CD4-positive, alpha-beta memory T cell (primary cell): ENCODE results near the gene PTBP3. TPM values are rescaled to one million over a fixed set of nuclear protein-coding genes. Genes with fewer than 3 reads are reported as not detected.
A peak's percentile ranks its signal among the peaks of the same experiment; 100 is the strongest.
"Not testable (repeated sequence)": the region's sequence is repeated elsewhere in the genome, so short reads cannot be mapped to it uniquely, and the experiment has no call there.

Source experiments
- CTCF ChIA-PET: fragments of 350-600 bp; sonication (Branson Sonifier 250); formaldehyde crosslinking; loops from one replicate; lab custom pipeline; 2021; ENCODE audit warnings: inconsistent platforms; ENCODE audit not compliant: partially characterized antibody; lab: Charles Lee
- POLR2A ChIA-PET: fragments of 350-600 bp; sonication (Branson Sonifier 250); formaldehyde crosslinking; loops from one replicate; lab custom pipeline; 2021; ENCODE audit not compliant: partially characterized antibody; lab: Charles Lee
- DNase-seq, 5 donors: peaks; one replicate each; pipeline versions ENCODE4 v3.0.0 to v3.0.0-alpha.2; 2020 to 2022; ENCODE audit warnings: mixed read lengths in 1 of 5
- H3K27ac ChIP-seq: one replicate; pipeline ENCODE4 v1.7.0; 2013; ENCODE audit warnings: low read depth, low read length
- H3K27me3 ChIP-seq: 2 replicates; pipeline ENCODE4 v1.7.0; 2013; ENCODE audit warnings: mild to moderate bottlenecking, low read length, moderate library complexity; ENCODE audit not compliant: insufficient read depth
- H3K36me3 ChIP-seq: 2 replicates; pipeline ENCODE4 v1.7.0; 2013; ENCODE audit warnings: mild to moderate bottlenecking, low read length, moderate library complexity; ENCODE audit not compliant: insufficient read depth
- H3K4me1 ChIP-seq: 2 replicates; pipeline ENCODE4 v1.7.0; 2013; ENCODE audit warnings: mild to moderate bottlenecking, low read length, moderate library complexity; ENCODE audit not compliant: insufficient read depth
- H3K4me3 ChIP-seq, 2 donors: one replicate each; pipeline ENCODE4 v1.7.0; 2013; ENCODE audit warnings: low read length in 2 of 2, mild to moderate bottlenecking in 1 of 2
- H3K9me3 ChIP-seq, 2 donors: one replicate each; pipeline ENCODE4 v1.7.0; 2013; ENCODE audit warnings: low read length in 2 of 2, control low read depth in 1 of 2; ENCODE audit not compliant: control insufficient read depth in 1 of 2
- H3K27ac Mint-ChIP-seq, 7 donors: one replicate each; pipeline ENCODE4 v1.8.0; 2020 to 2021; ENCODE audit warnings: mixed read lengths in 7 of 7, mild to moderate bottlenecking in 6 of 7, inconsistent platforms in 3 of 7, moderate library complexity in 3 of 7
- H3K27me3 Mint-ChIP-seq, 2 donors: one replicate each; pipeline ENCODE4 v1.8.0; 2020 to 2021; ENCODE audit warnings: mixed read lengths in 2 of 2
- H3K36me3 Mint-ChIP-seq, 2 donors: one replicate each; pipeline ENCODE4 v1.8.0; 2020 to 2021; ENCODE audit warnings: mixed read lengths in 2 of 2, inconsistent platforms in 1 of 2, mild to moderate bottlenecking in 1 of 2
- H3K4me1 Mint-ChIP-seq, 4 donors: one replicate each; pipeline ENCODE4 v1.8.0; 2020 to 2021; ENCODE audit warnings: mixed read lengths in 4 of 4, mild to moderate bottlenecking in 1 of 4
- H3K4me3 Mint-ChIP-seq, 8 donors: one replicate each; pipeline ENCODE4 v1.8.0; 2020 to 2021; ENCODE audit warnings: mixed read lengths in 8 of 8, mild to moderate bottlenecking in 7 of 8, moderate library complexity in 6 of 8, inconsistent platforms in 3 of 8
- H3K9me3 Mint-ChIP-seq, 8 donors: one replicate each; pipeline ENCODE4 v1.8.0; 2020 to 2021; ENCODE audit warnings: mixed read lengths in 8 of 8, mild to moderate bottlenecking in 5 of 8, inconsistent platforms in 3 of 8, moderate library complexity in 1 of 8
- intact Hi-C: fragments of 100-400 bp; cut with micrococcal nuclease; formaldehyde crosslinking; loops from one replicate; pipeline ENCODE4 v1.15.1; 2023
- polyA plus RNA-seq, 2 donors: library from polyadenylated mRNA; unstranded; fragments of 300-500 nt; fragmentation: Illumina TruSeq; gene quantifications; one replicate each; pipeline ENCODE4 v1.2.3, GENCODE V29; 2021
- total RNA-seq, 2 experiments: library from RNA; stranded (reverse); gene quantifications; one replicate each; pipeline ENCODE4 v1.2.3, GENCODE V29; 2021

PTBP3 gene
- total and polyA plus RNA-seq, 4 experiments from 2014 or later: 30.0 to 139 (median 88.7) TPM

DNA sequence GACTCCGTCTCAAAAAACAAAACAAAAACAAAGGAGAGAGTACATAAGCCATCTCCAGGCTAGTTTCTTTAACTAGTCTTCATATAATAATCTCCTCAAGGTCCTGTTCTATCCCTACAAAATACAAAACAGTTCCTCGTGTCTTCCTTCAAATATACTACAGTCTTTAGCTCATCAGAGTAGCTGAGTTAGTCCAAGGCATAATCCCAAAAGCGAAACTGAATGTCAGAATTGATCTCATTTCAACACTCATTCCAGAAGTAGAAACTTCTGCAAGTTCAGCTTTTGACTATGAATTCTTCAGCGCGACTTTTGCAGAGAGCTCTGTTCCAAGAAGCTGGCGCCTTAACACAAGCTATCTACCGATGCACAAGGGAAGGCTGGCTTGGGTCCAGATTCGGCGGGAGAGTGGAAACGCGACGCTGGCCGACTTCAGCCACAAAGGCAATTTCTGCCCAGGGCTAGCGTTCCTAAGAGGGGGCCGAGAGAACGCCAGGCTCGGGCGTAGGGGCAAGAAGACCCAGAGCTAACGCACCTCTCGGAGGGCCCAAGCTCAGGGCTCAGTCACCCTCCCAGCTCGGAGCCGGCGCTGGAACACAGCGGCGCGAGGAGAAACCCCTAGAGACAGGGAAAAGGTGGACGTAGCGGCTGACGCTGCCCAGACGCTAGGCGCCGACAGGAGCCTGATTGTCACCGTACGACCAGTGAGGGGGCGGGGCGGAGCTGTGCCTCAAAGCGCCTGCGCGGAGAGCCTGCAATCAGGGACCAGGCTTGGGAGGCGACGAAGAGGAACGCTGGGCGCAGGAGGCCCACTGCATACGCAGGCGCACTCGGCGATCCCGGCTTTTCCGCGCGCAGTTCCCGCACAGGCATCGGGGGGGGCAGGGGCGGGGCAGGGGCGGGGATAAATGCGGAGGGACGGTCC is 46.0 kb upstream of the PTBP3 start:
- intact Hi-C loops: loop anchor here (1.0 to 10.0 kb wide), 10 partner anchors 31 to 897 kb away; partner anchors contain the start of genes DNAJC25, ECPAS, FKBP15 and INIP
- H3K4me1 Mint-ChIP-seq: peaks cover 32 to 65% (median 45%) of the 10 kb centered on the region in 4 donors
- ChIA-PET CTCF (interaction anchor here (0.9 to 2.5 kb wide), 18 partner anchors 10 to 413 kb away, joined by 3 to 18 read pairs (median 4); partner anchors contain the start of gene INIP), POLR2A (interaction anchor here (0.6 to 2.8 kb wide), 28 partner anchors 13 to 1031 kb away, joined by 3 to 40 read pairs (median 5); partner anchors contain the start of genes C9orf43, DNAJC25, ECPAS and GNG10)
- no peaks in the 10 kb centered on the region for H3K27me3 ChIP-seq
- H3K9me3 Mint-ChIP-seq: no peaks in the 10 kb centered on the region
- H3K36me3 Mint-ChIP-seq: peaks cover 8 to 18% of the 10 kb centered on the region in 2 donors
- DNase-seq: peak; percentile 93 to 96 (median 94)
- H3K27ac ChIP-seq: peak overlapping the region; percentile 91
- no peaks in the 10 kb centered on the region for H3K36me3 ChIP-seq
- H3K27me3 Mint-ChIP-seq: no peaks in the 10 kb centered on the region
- no peaks in the 10 kb centered on the region for H3K9me3 ChIP-seq
- peak overlapping the region; percentile 97 to 100 (median 100) for H3K4me3 Mint-ChIP-seq
- H3K4me3 ChIP-seq: peak overlapping the region; percentile 90 to 96
- peak overlapping the region; percentile 93 to 100 (median 99) for H3K27ac Mint-ChIP-seq
- H3K4me1 ChIP-seq: peaks cover 23% of the 10 kb centered on the region

DNA sequence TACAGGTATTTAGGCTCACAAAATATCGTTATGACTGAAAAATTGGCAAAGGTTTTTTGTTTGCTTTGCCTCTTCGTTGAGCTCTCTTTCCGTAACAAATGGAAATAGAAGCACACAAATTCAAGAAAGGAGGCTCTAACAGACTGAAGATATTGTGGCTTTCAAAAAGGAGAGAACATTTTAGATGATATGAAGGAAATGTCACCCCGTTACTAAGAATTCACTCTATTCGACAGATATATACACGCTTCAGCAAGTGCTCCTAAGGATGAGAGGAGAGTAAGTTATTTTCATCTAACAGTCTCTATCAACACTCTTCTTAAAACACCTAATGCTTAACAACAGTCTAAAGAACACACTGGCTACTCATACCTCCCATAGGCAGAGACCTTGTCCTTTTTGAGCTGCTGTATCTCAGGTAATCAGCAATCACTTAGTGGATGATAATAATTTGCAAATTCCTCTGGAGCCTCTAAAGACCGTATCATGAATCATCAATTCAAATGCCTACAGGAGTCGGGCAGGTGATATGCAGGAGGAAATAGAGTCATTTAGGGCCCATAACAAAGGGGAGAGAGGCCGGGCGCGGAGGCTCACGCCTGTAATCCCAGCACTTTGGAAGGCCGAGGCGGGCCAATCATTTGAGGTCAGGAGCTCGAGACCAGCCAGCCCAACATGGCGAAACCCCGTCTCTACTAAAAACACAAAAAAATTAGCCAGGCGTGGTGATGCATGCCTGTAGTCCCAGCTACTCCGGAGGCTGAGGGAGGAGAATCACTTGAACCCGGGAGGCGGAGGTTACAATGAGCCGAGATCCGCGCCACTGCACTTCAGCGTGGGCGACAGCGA is 45.1 kb upstream of the PTBP3 start:
- intact Hi-C loops: loop anchor here (1.0 to 10.0 kb wide), 7 partner anchors 30 to 896 kb away; partner anchors contain the start of genes DNAJC25, ECPAS, FKBP15 and KIAA1958
- peak overlapping the region; percentile 97 to 100 (median 100) for H3K4me3 Mint-ChIP-seq
- H3K27me3 Mint-ChIP-seq: no peaks in the 10 kb centered on the region
- H3K36me3 ChIP-seq: no peaks in the 10 kb centered on the region
- H3K27ac Mint-ChIP-seq: peak overlapping the region; percentile 93 to 100 (median 99)
- H3K27ac ChIP-seq: peak overlapping the region; percentile 91
- no peaks in the 10 kb centered on the region for H3K27me3 ChIP-seq
- H3K36me3 Mint-ChIP-seq: peaks cover 7 to 18% of the 10 kb centered on the region in 2 donors
- ChIA-PET POLR2A (interaction anchor here (0.6 to 2.8 kb wide), 19 partner anchors 12 to 895 kb away, joined by 3 to 40 read pairs (median 6); partner anchors contain the start of genes DNAJC25, ECPAS, GNG10 and INIP), CTCF (interaction anchor here (0.9 to 2.5 kb wide), 14 partner anchors 9 to 414 kb away, joined by 3 to 18 read pairs (median 4); partner anchors contain the start of gene INIP)
- peaks cover 23% of the 10 kb centered on the region for H3K4me1 ChIP-seq
- peaks cover 32 to 61% (median 42%) of the 10 kb centered on the region in 4 donors for H3K4me1 Mint-ChIP-seq
- H3K9me3 ChIP-seq: no peaks in the 10 kb centered on the region
- peak in 1 of 5 donors; percentile 6 for DNase-seq
- no peaks in the 10 kb centered on the region for H3K9me3 Mint-ChIP-seq
- peak overlapping the region; percentile 90 to 96 for H3K4me3 ChIP-seq

DNA sequence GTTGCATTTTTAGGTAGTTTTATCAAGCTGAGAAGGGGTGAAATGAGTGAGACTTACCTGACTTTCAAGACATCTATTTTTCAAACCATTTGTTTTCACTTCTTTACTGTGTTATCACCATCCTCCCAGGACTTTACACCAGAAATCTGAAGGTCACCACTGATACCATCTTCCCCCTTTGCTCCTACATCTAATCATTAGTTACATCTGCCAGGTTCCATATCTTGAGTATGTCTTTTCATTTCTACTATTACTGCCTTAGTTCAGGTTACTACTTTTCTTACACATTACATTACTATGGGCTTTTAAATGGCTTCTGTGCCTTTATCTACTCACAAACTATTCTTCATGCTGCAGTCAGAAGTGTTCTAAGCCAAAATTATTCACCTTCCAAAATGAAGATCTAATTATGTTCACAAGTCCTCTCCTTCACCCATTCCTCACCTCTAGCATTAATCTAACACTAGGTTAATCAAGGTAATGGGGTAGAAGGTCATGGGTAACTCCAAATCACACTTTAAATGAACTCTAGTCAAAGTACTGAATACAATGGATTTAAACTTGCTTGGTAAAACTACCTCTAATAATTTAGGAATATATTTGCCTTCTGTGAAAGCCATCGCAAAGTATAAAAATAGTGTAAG is 44.4 kb upstream of the PTBP3 start:
- Histone ChIP-seq H3K4me1 (peaks cover 23% of the 10 kb centered on the region), H3K27ac (no peak overlapping the region), H3K4me3 (no peak overlapping the region), H3K27me3 (no peaks in the 10 kb centered on the region), H3K9me3 (no peaks in the 10 kb centered on the region), H3K36me3 (no peaks in the 10 kb centered on the region)
- Mint-ChIP-seq H3K4me1 (peaks cover 31 to 59% (median 40%) of the 10 kb centered on the region in 4 donors), H3K27me3 (no peaks in the 10 kb centered on the region), H3K9me3 (no peaks in the 10 kb centered on the region), H3K36me3 (peaks cover 11 to 18% of the 10 kb centered on the region in 2 donors), H3K27ac (peak overlapping the region in 3 of 7 donors; percentile 15 to 93 (median 48)), H3K4me3 (peak overlapping the region; percentile 10 to 100 (median 98))
- intact Hi-C loops: loop anchor here (2.0 to 10.0 kb wide), 5 partner anchors 109 to 896 kb away; partner anchors contain the start of genes DNAJC25, ECPAS, FKBP15 and KIAA1958
- CTCF ChIA-PET: interaction anchor here (2.1 to 2.5 kb wide), 4 partner anchors 11 to 415 kb away, joined by 6 to 18 read pairs (median 12); no protein-coding TSS in a partner anchor
- no peak for DNase-seq
- POLR2A ChIA-PET: interaction anchor here (2.8 kb wide), 1 partner anchor 45 kb away, joined by 40 read pairs; the partner anchor contains the start of gene PTBP3

DNA sequence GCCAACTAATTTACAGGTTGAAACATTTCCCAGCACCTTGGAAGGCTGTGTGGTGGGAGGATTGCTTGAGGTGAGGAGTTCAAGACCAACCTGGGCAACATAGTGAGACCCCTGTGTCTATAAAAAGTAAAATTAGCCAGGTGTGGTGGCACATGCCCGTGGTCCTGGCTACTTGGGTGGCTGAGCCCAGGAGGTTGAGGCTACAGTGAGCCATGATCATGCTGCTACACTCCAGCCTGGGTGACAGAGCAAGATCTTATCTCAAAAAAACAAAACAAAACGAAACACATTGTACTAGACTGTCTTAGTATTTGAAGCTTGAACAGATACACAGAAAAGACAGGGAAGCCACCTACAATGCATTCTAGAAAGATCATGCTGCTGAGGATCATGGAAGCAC is 43.7 kb upstream of the PTBP3 start:
- ChIA-PET CTCF (interaction anchor here (2.1 kb wide), 1 partner anchor 16 kb away, joined by 6 read pairs; no protein-coding TSS in a partner anchor), POLR2A (no interaction called here)
- Mint-ChIP-seq H3K9me3 (peaks cover 0 to 2% (median 0%) of the 10 kb centered on the region in 8 donors), H3K4me1 (peaks cover 28 to 52% (median 36%) of the 10 kb centered on the region in 4 donors), H3K27me3 (no peaks in the 10 kb centered on the region), H3K36me3 (peaks cover 11 to 20% of the 10 kb centered on the region in 2 donors), H3K4me3 (peak overlapping the region in 5 of 8 donors; percentile 17 to 100 (median 47)), H3K27ac (peak overlapping the region in 1 of 7 donors; percentile 48)
- Histone ChIP-seq H3K36me3 (no peaks in the 10 kb centered on the region), H3K4me1 (peaks cover 23% of the 10 kb centered on the region), H3K9me3 (no peaks in the 10 kb centered on the region), H3K27me3 (no peaks in the 10 kb centered on the region), H3K27ac (no peak overlapping the region), H3K4me3 (no peak overlapping the region)
- intact Hi-C loops: loop anchor here (5.0 to 10.0 kb wide), 2 partner anchors 848 to 895 kb away; partner anchors contain the start of genes ECPAS, FKBP15 and SLC31A1
- DNase-seq: peak in 3 of 5 donors; percentile 7 to 18 (median 8)

DNA sequence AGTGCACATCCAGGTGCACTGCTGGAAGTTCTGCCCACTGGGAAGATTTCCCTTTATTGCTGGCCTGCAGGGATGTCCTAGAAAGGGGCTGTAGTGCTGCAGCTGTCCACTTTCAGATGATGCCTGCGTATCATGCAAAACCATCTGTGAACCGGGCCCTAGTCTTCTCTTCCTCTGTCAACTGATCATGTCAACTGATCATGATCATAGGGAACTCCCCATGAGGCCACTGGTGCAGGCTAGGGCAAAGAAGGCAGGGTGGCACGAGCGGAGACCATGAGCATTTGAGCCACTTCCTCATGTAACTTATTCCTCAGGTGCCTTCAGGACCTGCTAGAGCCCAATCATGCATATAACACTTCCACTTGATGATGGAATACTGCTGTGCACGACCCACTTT is 41.9 kb upstream of the PTBP3 start:
- POLR2A ChIA-PET: no interaction called here

DNA sequence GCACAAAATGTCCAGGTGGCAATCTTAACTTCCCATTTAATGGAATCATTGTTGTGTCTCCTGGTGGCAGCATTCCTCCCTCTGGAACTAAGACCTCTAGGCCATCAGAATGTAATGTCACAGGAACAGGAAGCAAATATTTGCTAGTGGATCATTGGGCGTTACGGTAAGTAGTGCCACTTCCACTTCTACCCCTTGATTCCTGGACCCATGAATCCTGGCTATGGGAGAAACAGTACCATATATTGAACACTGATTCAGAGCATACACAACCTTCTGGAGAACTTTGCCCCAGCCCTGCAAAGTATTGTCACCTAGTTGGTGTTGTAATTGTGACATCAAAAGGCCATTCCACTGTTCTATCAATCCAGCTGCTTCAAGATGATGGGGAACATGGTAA is 40.8 kb upstream of the PTBP3 start:
- Mint-ChIP-seq H3K36me3 (peaks cover 11 to 14% of the 10 kb centered on the region in 2 donors), H3K9me3 (peaks cover 0 to 19% (median 5%) of the 10 kb centered on the region in 8 donors), H3K4me1 (peaks cover 19 to 29% (median 25%) of the 10 kb centered on the region in 4 donors)
- intact Hi-C loops: loop anchor here (10.0 kb wide), 1 partner anchor 851 kb away; the partner anchor contains the start of genes FKBP15 and SLC31A1
- H3K9me3 ChIP-seq, H3K27me3 ChIP-seq, H3K36me3 ChIP-seq, POLR2A ChIA-PET, H3K27me3 Mint-ChIP-seq, DNase-seq, H3K4me3 Mint-ChIP-seq, H3K27ac ChIP-seq, CTCF ChIA-PET, H3K27ac Mint-ChIP-seq, H3K4me3 ChIP-seq: not testable (repeated sequence)
- H3K4me1 ChIP-seq: peaks cover 23% of the 10 kb centered on the region

More for the DNA sequence above, 41.9 kb upstream of the PTBP3 start:
- Histone ChIP-seq H3K4me1 (peaks cover 23% of the 10 kb centered on the region), H3K4me3 (no peak overlapping the region), H3K36me3 (no peaks in the 10 kb centered on the region), H3K9me3 (no peaks in the 10 kb centered on the region), H3K27ac (no peak overlapping the region), H3K27me3 (no peaks in the 10 kb centered on the region)
- CTCF ChIA-PET: no interaction called here
- peaks cover 11 to 17% of the 10 kb centered on the region in 2 donors for H3K36me3 Mint-ChIP-seq
- peaks cover 0 to 10% (median 0%) of the 10 kb centered on the region in 8 donors for H3K9me3 Mint-ChIP-seq
- peaks cover 19 to 37% (median 26%) of the 10 kb centered on the region in 4 donors for H3K4me1 Mint-ChIP-seq
- no peak overlapping the region for H3K4me3 Mint-ChIP-seq
- DNase-seq: no peak
- intact Hi-C loops: loop anchor here (5.0 to 10.0 kb wide), 2 partner anchors 849 to 893 kb away; partner anchors contain the start of genes ECPAS, FKBP15 and SLC31A1
- no peak overlapping the region for H3K27ac Mint-ChIP-seq
- no peaks in the 10 kb centered on the region for H3K27me3 Mint-ChIP-seq
